Endothelial cell (in vitro differentiated cells): ENCODE results near the gene LBX1. TPM values are rescaled to one million over a fixed set of nuclear protein-coding genes. Genes with fewer than 3 reads are reported as not detected.

ENCODE experiments used
- DNase-seq: peaks from one replicate; pipeline ENCODE4 v3.0.0; 2021; ENCODE audit warnings: low spot score
- H3K27ac Mint-ChIP-seq: one replicate; pipeline ENCODE4 v1.8.0; 2021; ENCODE audit warnings: mixed read lengths, inconsistent platforms; ENCODE audit not compliant: unreplicated experiment
- H3K27me3 Mint-ChIP-seq: one replicate; pipeline ENCODE4 v1.8.0; 2021; ENCODE audit warnings: mild to moderate bottlenecking, moderate library complexity, mixed read lengths, inconsistent platforms; ENCODE audit not compliant: unreplicated experiment
- H3K36me3 Mint-ChIP-seq: one replicate; pipeline ENCODE4 v1.8.0; 2021; ENCODE audit warnings: mild to moderate bottlenecking, low read depth, mixed read lengths, inconsistent platforms; ENCODE audit not compliant: unreplicated experiment
- H3K4me1 Mint-ChIP-seq: one replicate; pipeline ENCODE4 v1.8.0; 2021; ENCODE audit warnings: mild to moderate bottlenecking, mixed read lengths, inconsistent platforms; ENCODE audit not compliant: unreplicated experiment
- H3K4me3 Mint-ChIP-seq: one replicate; pipeline ENCODE4 v1.8.0; 2021; ENCODE audit warnings: mild to moderate bottlenecking, mixed read lengths, inconsistent platforms; ENCODE audit not compliant: unreplicated experiment
- H3K9me3 Mint-ChIP-seq: one replicate; pipeline ENCODE4 v1.8.0; 2021; ENCODE audit warnings: mixed read lengths, inconsistent platforms; ENCODE audit not compliant: unreplicated experiment
- total RNA-seq: library from RNA; stranded (reverse); fragmentation: NEBNext Ultra II Directional; extraction: Animal tissue kit (Norgen Biotek cat#: 25700); gene quantifications from one replicate; pipeline ENCODE4 v1.2.1, GENCODE V29; 2021; ENCODE audit not compliant: unreplicated experiment
- TF ChIP-seq, protein P1 (sequence below): fragments of 200-600 bp; sonication (generic); IDR thresholded peaks from one replicate; pipeline ENCODE4 v1.5.0; 2021; ENCODE audit warnings: antibody characterized with exemption; ENCODE audit not compliant: unreplicated experiment

The LBX1 gene
- total RNA-seq, 1 donor from 2014 or later: not detected

DNA sequence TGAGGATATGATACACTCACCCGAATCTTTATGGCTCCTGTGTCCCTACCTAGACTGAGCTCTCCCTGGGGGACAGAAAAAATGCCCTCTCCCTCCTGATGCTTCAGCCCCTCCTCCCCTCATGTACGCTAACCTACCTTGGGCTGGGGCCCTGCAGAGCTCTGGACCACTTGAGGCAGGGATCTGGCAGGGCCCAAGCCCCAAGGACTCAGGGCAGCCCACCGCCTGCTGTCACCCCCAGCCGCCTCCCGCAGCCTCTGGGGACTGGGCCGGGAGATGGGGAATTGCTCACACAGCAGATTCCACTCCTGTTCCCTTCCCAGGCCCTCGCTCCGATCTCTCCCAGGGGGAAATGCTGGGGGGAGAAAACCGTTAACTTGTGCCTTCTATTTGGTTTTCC is 32.9 kb upstream of the LBX1 start:
- H3K4me1 Mint-ChIP-seq: peaks cover 15% of the 10 kb centered on the region
- TF ChIP-seq, protein P1, sequence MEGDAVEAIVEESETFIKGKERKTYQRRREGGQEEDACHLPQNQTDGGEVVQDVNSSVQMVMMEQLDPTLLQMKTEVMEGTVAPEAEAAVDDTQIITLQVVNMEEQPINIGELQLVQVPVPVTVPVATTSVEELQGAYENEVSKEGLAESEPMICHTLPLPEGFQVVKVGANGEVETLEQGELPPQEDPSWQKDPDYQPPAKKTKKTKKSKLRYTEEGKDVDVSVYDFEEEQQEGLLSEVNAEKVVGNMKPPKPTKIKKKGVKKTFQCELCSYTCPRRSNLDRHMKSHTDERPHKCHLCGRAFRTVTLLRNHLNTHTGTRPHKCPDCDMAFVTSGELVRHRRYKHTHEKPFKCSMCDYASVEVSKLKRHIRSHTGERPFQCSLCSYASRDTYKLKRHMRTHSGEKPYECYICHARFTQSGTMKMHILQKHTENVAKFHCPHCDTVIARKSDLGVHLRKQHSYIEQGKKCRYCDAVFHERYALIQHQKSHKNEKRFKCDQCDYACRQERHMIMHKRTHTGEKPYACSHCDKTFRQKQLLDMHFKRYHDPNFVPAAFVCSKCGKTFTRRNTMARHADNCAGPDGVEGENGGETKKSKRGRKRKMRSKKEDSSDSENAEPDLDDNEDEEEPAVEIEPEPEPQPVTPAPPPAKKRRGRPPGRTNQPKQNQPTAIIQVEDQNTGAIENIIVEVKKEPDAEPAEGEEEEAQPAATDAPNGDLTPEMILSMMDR: no peak
- no peaks in the 10 kb centered on the region for H3K36me3 Mint-ChIP-seq
- H3K27me3 Mint-ChIP-seq: peaks cover 10% of the 10 kb centered on the region
- H3K27ac Mint-ChIP-seq: no peak overlapping the region
- no peaks in the 10 kb centered on the region for H3K9me3 Mint-ChIP-seq
- no peak for DNase-seq
- no peak overlapping the region for H3K4me3 Mint-ChIP-seq

DNA sequence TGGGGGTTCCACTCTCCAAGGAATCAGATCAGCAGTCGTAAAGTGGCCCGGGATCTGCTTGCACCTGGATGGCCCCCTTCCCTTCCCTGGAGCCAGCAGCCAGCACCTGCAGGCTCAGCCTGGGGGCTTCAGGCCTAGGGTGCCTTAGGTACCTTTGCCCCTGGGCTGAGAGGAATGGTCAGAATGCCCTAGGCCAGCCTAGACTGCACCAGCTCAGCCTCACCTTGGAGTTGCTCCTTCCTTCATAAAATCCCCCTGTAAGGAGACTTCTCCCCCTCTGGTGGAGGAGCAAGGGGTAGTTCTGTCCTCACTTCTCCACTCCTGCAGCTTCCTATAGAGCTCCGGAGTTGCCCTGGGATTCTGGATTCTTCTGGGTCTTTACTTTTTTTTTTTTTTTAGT is 32.4 kb upstream of the LBX1 start:
- DNase-seq: no peak
- no peak overlapping the region for H3K27ac Mint-ChIP-seq
- no peak overlapping the region for H3K4me3 Mint-ChIP-seq
- H3K9me3 Mint-ChIP-seq: no peaks in the 10 kb centered on the region
- peaks cover 7% of the 10 kb centered on the region for H3K27me3 Mint-ChIP-seq
- H3K36me3 Mint-ChIP-seq: no peaks in the 10 kb centered on the region
- TF ChIP-seq, protein P1: no peak
- peaks cover 13% of the 10 kb centered on the region for H3K4me1 Mint-ChIP-seq

DNA sequence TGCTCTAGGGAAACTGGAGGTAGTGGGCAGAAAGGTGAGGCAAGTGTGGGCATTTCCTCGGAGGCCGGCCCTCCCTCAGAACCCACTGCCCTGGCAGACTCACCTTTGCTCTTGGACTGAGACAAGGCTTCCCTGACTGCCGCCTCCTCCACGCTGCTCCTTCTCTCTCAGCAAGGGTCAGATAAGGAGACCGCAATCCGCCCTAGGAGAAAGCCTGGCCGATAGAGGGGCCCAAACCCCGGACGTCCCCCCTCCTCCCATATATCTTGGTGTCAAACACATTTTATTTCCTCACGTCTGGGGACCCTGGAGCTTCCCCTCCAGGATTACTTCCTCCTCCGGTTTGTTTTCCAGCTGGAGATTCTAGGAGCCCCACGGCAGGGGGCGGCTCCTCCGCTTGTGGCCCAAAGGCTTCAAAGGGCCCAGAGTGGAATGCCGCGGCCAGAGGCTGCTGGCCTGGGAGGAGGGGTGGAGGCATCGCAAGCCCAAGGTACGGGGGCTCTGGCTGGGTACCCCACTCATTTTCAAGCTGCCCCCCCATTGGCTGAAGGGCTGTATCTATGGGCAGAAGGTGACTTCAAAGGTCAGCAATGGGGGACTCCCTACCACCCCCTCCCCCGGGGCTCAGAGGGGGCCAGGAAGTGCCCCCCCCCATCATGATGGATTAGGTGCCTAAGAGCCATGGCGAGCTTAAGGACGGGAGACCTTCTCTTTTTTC is 31.7 kb upstream of the LBX1 start:
- no peak overlapping the region for H3K27ac Mint-ChIP-seq
- TF ChIP-seq, protein P1: no peak
- H3K9me3 Mint-ChIP-seq: no peaks in the 10 kb centered on the region
- peaks cover 7% of the 10 kb centered on the region for H3K27me3 Mint-ChIP-seq
- peak; percentile 45 for DNase-seq
- no peaks in the 10 kb centered on the region for H3K36me3 Mint-ChIP-seq
- no peak overlapping the region for H3K4me3 Mint-ChIP-seq
- H3K4me1 Mint-ChIP-seq: peaks cover 13% of the 10 kb centered on the region

GRCh38 chr10:101258179-101258885 is 29.1 kb upstream of the LBX1 start:
- no peak for DNase-seq
- Mint-ChIP-seq H3K27ac (no peak overlapping the region), H3K36me3 (no peaks in the 10 kb centered on the region), H3K4me1 (peaks cover 22% of the 10 kb centered on the region), H3K27me3 (peaks cover 7% of the 10 kb centered on the region), H3K9me3 (no peaks in the 10 kb centered on the region), H3K4me3 (no peak overlapping the region)
- TF ChIP-seq, protein P1: no peak

- peaks cover 4% of the 10 kb centered on the region for H3K27me3 Mint-ChIP-seq
Measured at GRCh38 chr10:101257491-101257890, 28.2 kb upstream of the LBX1 start.

More at GRCh38 chr10:101257491-101257890, 28.2 kb upstream of the LBX1 start:
- Mint-ChIP-seq H3K27ac (no peak overlapping the region), H3K36me3 (no peaks in the 10 kb centered on the region), H3K4me1 (peaks cover 22% of the 10 kb centered on the region), H3K4me3 (no peak overlapping the region), H3K9me3 (no peaks in the 10 kb centered on the region)
- DNase-seq: no peak
- TF ChIP-seq, protein P1: no peak
